Fibroblast of the aortic adventitia (primary cell): ENCODE results near the gene VIPR2. TPM values are rescaled to one million over a fixed set of nuclear protein-coding genes. Genes with fewer than 3 reads are reported as not detected.

Experiments used
- DNase-seq: peaks from one replicate; pipeline ENCODE4 v3.0.0-alpha.2; 2010; ENCODE audit warnings: low read depth
- H3K4me3 ChIP-seq: 2 replicates; pipeline ENCODE4 v1.5.1; 2011; ENCODE audit warnings: low read depth, mild to moderate bottlenecking, control low read depth, low read length, moderate library complexity
- CTCF ChIP-seq: IDR thresholded peaks from 2 replicates; pipeline ENCODE4 v1.5.1; 2011; ENCODE audit warnings: mild to moderate bottlenecking, low read length, control low read depth, inconsistent platforms; ENCODE audit not compliant: insufficient read depth
- total RNA-seq: library from RNA; depleted of rRNA; stranded (reverse); fragments of >200 nt; gene quantifications from 2 replicates; pipeline ENCODE4 v1.2.3, GENCODE V29; 2012; ENCODE audit warnings: low replicate concordance

The VIPR2 gene
- total RNA-seq, 1 donor = not detected

- H3K4me3 ChIP-seq = no peak overlapping the region
- DNase-seq = no peak
- no peak for TF ChIP-seq CTCF
Measured at GRCh38 chr7:159094919-159095915, 49.5 kb downstream of the VIPR2 start.

GRCh38 chr7:159094023-159094740 is 50.5 kb downstream of the VIPR2 start:
- TF ChIP-seq CTCF = no peak
- no peak overlapping the region for H3K4me3 ChIP-seq
- DNase-seq = no peak

GRCh38 chr7:159093351-159093971 is 51.2 kb downstream of the VIPR2 start:
- no peak for DNase-seq
- TF ChIP-seq CTCF = no peak
- H3K4me3 ChIP-seq = no peak overlapping the region

- H3K4me3 ChIP-seq = no peak overlapping the region
- no peak for TF ChIP-seq CTCF
- DNase-seq = no peak
Measured at GRCh38 chr7:159092701-159093121, 52.0 kb downstream of the VIPR2 start.

DNA sequence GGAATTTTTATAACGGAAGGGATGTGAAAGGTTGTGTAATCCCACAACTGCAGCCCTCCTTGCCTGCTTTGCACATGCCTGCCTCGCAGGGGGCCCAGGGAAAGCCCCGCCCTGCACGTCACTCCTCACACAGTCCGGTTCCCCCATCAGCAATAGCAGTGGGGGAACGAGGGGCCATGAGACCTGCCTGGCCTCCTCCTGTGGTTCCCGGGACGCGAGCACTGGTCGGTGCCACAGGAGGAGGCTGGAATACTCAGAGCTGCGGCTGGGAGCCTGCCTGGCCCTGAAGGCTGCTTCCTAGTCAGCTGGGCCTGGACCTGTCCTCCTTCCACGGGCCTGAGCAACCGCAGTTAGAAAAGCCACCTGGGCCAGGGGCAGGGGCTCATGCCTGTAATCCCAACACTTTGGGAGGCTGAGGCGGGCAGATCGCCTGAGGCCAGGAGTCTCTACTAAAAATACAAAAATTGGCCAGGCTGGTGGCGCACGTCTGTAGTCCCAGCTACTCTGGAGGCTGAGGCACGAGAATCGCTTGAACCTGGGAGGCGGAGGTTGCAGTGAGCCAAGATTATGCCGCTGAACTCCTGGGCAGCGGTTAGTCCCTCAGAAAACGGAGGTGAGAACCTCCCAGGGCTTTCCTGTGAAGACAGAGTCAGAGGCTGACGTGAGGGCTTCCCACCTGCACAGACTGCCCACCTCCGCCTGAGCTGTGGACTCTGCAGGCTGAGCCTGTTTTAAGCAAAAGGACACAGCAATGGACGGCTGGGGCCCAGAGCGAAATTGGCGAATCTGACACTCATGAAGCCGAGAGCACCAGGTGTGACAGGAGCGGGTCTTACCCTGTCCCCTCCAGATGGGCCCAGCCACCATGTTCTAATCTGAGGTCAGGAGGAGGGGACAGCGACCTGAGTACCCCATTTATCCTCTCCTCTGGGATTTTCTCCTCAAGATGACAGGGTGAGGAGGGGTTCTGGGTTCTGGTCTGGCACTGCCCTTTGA is 52.9 kb downstream of the VIPR2 start:
- DNase-seq = no peak
- TF ChIP-seq CTCF = no peak
- H3K4me3 ChIP-seq = no peak overlapping the region

GRCh38 chr7:159091041-159091440 is 53.6 kb downstream of the VIPR2 start:
- no peak overlapping the region for H3K4me3 ChIP-seq
- no peak for TF ChIP-seq CTCF
- DNase-seq = no peak
